HUES64 (cell line): ENCODE results near the gene DDX23.
"Not testable (repeated sequence)": the region's sequence is repeated elsewhere in the genome, so short reads cannot be mapped to it uniquely, and the experiment has no call there.

Experiments
- H3K27ac ChIP-seq: 2 replicates; pipeline ENCODE4 v1.7.0; 2013; ENCODE audit warnings: low read depth, low read length, inconsistent platforms
- H3K27me3 ChIP-seq: 2 replicates; pipeline ENCODE4 v1.6.1; 2013; ENCODE audit warnings: mild to moderate bottlenecking, low read length; ENCODE audit not compliant: insufficient read depth
- H3K36me3 ChIP-seq: 2 replicates; pipeline ENCODE4 v1.6.1; 2013; ENCODE audit warnings: mild to moderate bottlenecking, low read length; ENCODE audit not compliant: insufficient read depth
- H3K4me1 ChIP-seq: 2 replicates; pipeline ENCODE4 v1.6.1; 2013; ENCODE audit warnings: mild to moderate bottlenecking, low read length, moderate library complexity; ENCODE audit not compliant: insufficient read depth
- H3K4me3 ChIP-seq: 2 replicates; pipeline ENCODE4 v1.5.1; 2013; ENCODE audit warnings: mild to moderate bottlenecking, low read length, moderate library complexity
- H3K9ac ChIP-seq: 2 replicates; pipeline ENCODE4 v1.6.1; 2013; ENCODE audit warnings: mild to moderate bottlenecking, low read depth, low read length
- H3K9me3 ChIP-seq: 2 replicates; pipeline ENCODE4 v1.6.1; 2013; ENCODE audit warnings: low read depth, low read length; ENCODE audit not compliant: insufficient read depth
- WGBS: fragments of 150-250, 120-280 bp; methylation state at CpG from one replicate; pipeline ENCODE4 v1.1.7; 2013; ENCODE audit warnings: missing lambda C conversion rate; 5-methylcytosine and 5-hydroxymethylcytosine counted together

Gene DDX23

DNA sequence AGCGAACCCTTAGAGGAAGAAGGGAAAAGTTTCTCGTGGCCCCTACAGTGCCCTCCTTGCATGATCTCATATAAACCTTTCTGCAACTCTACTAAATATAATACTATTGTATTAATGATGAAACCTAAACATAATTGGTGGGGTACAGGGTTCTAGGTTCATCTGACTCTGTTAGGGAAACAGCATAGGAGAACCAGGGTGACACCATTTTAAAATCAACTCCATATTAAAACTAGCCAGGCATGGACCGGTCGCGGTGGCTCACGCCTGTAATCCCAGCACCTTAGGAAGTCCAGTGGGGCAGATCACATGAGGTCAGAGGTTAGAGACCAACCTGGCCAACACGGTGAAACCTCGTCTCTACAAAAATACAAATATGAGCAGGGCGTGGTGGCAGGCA, 28.7 kb upstream of the DDX23 start:
- H3K4me1 ChIP-seq, result peaks cover 32% of the 10 kb centered on the region
- WGBS, result 92% methylated on average over 7 of the region's 9 CpGs
- H3K27me3 ChIP-seq, result no peaks in the 10 kb centered on the region
- no peaks in the 10 kb centered on the region for H3K9me3 ChIP-seq
- no peak overlapping the region for H3K9ac ChIP-seq
- H3K27ac ChIP-seq, result no peak overlapping the region
- H3K4me3 ChIP-seq, result no peak overlapping the region
- no peaks in the 10 kb centered on the region for H3K36me3 ChIP-seq

DNA sequence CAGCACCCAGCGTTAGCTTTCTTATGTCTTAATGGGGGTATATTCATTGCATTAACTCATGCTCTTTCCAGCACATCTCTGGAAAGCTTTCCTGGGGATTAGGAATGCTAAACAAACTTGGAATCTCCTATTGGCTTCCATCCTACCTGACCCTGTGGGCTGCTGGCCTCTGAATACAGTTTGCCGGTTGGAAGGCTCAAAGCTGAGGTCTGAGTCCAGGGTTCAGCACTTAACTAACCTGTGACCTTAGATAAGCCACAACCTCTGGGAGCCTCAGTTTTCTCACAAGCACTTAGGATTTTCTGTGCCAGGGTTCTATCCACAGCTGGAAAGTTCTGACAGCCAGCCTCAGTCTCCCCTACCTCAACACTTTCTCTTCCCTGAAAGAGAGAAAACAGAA, 26.6 kb upstream of the DDX23 start:
- Histone ChIP-seq H3K4me3 (no peak overlapping the region), H3K9me3 (no peaks in the 10 kb centered on the region), H3K36me3 (no peaks in the 10 kb centered on the region), H3K27ac (no peak overlapping the region), H3K4me1 (peaks cover 23% of the 10 kb centered on the region), H3K27me3 (no peaks in the 10 kb centered on the region), H3K9ac (no peak overlapping the region)
- WGBS, result 83% methylated on average over 1 of the region's 2 CpGs

DNA sequence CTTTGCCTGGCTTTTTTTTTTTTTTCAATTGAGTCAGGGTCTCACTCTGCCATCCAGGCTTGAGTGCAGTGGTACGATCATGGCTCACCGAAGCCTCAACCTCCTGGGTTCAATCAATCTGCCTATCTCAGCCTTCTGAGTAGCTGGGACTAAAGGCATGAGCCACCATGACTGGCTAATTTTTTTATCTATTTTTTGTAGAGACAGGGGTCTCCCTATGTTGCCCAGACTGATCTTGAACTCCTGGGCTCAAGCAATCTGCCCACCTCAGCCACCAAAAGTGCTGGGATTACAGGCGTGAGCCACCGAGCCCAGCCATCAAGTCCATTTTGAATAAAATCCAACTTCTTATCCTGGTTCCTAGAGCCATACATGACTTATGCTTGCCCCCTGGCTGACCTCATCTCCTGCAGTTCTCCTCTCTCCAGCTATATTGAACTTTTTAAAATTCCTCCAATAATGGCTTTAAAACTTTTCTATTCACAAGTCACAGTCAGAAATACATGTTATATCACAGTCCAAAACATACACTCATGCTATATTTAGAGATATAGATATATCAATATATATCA, 24.1 kb upstream of the DDX23 start:
- Histone ChIP-seq H3K4me3 (no peak overlapping the region), H3K4me1 (0 out of 2 replicates have a peak, but pooled peaks cover under 1% of the 10 kb centered on the region), H3K9ac (no peak overlapping the region), H3K36me3 (no peaks in the 10 kb centered on the region), H3K9me3 (no peaks in the 10 kb centered on the region), H3K27me3 (no peaks in the 10 kb centered on the region), H3K27ac (no peak overlapping the region)
- 67% methylated on average over 4 of the region's 4 CpGs for WGBS

DNA sequence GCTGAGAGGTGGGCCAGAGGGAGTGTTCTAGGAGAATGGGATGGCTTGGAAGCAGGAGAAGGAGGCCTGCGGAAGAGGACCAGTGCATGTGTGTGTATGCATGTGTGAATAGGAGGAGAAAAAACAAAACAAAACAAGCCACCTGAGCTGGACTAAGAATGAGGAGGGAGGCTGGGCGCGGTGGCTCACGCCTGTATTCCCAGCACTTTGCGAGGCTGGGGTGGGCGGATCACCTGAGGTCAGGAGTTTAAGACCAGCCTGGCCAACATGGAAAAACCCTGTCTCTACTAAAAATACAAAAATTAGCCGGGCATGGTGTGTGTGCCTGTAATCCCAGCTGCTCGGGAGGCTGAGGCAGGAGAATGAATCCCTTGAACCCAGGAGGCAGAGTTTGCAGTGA, 21.6 kb upstream of the DDX23 start:
- H3K27ac ChIP-seq, H3K9ac ChIP-seq, H3K9me3 ChIP-seq, H3K27me3 ChIP-seq, H3K4me3 ChIP-seq, H3K36me3 ChIP-seq, H3K4me1 ChIP-seq: not testable (repeated sequence)
- 91% methylated on average over 8 of the region's 8 CpGs for WGBS

DNA sequence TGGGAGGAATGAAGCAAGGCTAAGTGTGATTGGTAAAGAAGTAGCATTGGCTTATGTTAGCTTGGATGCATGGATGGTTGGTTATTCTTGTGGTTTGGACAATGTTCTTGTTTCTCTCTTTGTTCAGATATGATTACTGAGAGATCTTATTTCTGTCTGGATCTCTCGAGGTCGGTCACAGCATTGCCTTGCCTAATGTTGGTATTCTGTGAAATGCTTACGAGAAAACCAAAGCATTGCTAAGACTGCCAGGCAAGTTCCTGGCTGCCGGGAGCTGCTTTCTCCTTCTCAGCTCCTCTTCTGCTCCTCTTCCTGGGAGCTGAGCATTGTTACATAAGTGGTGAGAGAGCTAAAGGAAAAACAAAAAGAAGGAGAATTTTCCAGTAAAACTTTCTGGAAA, 21.1 kb upstream of the DDX23 start:
- 94% methylated on average over 4 of the region's 4 CpGs for WGBS

DNA sequence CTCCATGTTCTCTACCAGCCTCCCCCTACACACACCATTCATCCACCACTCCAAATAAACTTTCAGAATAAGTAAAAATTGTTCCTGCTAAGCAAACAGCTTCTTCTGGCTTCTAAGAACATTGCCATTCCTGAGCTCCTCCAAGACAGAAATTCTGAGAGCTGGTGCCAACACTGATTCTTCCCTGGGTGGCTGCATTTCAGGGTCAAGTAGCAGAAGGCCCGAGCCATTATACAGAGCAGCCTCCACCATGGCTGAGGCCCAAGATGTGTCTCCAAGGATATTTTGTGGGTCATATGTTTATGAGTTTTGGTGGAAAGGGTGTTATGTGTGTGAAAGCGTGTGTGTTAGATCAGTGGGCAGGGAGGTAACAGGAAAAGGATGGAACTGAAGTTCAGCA, 17.2 kb upstream of the DDX23 start:
- Histone ChIP-seq H3K9me3 (no peaks in the 10 kb centered on the region), H3K36me3 (no peaks in the 10 kb centered on the region), H3K27me3 (no peaks in the 10 kb centered on the region), H3K27ac (no peak overlapping the region), H3K4me1 (peaks cover 11% of the 10 kb centered on the region; the same call in 1 of the 2 replicates), H3K9ac (no peak overlapping the region), H3K4me3 (no peak overlapping the region)
- whole genome bisulfite sequencing, result 89% methylated on average over 2 of the region's 2 CpGs

More for the DNA sequence above, 21.1 kb upstream of the DDX23 start:
- no peaks in the 10 kb centered on the region for H3K9me3 ChIP-seq
- H3K36me3 ChIP-seq, result no peaks in the 10 kb centered on the region
- no peaks in the 10 kb centered on the region for H3K4me1 ChIP-seq
- no peak overlapping the region for H3K4me3 ChIP-seq
- H3K27me3 ChIP-seq, result no peaks in the 10 kb centered on the region
- H3K9ac ChIP-seq, result no peak overlapping the region
- no peak overlapping the region for H3K27ac ChIP-seq

DNA sequence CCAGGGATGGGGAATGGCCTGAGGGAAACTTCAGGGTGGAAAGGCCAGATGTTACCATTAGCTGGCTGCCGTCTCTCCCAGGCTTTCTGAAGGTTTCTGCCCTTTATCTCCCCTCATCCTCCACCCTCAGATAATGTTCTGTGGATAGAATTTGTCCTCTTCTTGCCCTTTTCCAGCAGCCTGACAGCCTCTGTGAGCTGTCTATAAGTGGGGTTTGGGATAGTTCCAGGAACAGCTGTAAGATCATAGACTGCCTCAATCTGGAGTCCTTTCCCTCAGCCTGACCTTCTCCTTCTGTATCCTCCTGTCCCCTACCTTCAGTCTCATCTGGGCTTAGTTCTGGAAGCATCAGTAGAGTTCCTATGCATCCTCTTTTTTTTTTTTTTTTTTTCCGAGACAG, 16.5 kb upstream of the DDX23 start:
- Histone ChIP-seq H3K36me3 (no peaks in the 10 kb centered on the region), H3K9me3 (no peaks in the 10 kb centered on the region), H3K27me3 (no peaks in the 10 kb centered on the region), H3K4me3 (no peak overlapping the region), H3K9ac (no peak overlapping the region), H3K27ac (no peak overlapping the region), H3K4me1 (peaks cover 18% of the 10 kb centered on the region; the same call in 1 of the 2 replicates)
- 82% methylated on average over 1 of the region's 2 CpGs for WGBS

DNA sequence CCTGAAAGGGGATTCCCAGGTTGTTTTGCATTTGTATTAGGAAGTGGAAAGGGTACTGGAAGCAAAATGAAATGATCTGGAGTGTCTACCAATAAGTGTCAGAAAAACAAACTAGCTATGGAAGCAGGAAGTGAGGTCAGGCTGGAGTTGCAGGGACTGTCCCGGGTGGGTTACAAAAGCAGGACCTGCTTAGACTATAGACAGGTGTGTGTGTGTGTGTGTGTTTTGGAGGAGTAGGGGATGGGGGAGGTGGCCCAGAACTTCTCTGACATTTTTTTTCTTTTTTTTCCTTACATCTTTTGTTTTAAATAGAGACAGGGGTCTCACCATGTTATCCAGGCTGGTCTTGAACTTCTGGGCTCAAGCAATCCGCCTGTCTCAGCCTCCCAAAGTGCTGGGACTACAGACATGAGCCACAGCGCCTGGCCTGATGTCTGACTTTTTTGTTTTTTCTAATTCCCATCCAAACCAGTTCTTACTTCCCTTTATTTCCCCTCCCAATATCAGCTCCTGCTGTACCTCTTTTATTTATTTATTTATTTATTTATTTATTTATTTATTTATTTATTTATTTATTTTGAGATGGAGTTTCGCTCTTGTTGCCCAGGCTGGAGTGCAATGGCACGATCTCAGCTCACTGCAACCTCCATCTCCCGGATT, 14.2 kb upstream of the DDX23 start:
- H3K27me3 ChIP-seq, result no peaks in the 10 kb centered on the region
- H3K27ac ChIP-seq, result peak overlapping the region; percentile 72
- peak overlapping the region; percentile 81 for H3K4me3 ChIP-seq
- H3K9ac ChIP-seq, result no peak overlapping the region
- H3K36me3 ChIP-seq, result peaks cover 16% of the 10 kb centered on the region
- peaks cover 28% of the 10 kb centered on the region; the same call in 1 of the 2 replicates for H3K4me1 ChIP-seq
- H3K9me3 ChIP-seq, result no peaks in the 10 kb centered on the region
- WGBS, result 75% methylated on average over 6 of the region's 6 CpGs

DNA sequence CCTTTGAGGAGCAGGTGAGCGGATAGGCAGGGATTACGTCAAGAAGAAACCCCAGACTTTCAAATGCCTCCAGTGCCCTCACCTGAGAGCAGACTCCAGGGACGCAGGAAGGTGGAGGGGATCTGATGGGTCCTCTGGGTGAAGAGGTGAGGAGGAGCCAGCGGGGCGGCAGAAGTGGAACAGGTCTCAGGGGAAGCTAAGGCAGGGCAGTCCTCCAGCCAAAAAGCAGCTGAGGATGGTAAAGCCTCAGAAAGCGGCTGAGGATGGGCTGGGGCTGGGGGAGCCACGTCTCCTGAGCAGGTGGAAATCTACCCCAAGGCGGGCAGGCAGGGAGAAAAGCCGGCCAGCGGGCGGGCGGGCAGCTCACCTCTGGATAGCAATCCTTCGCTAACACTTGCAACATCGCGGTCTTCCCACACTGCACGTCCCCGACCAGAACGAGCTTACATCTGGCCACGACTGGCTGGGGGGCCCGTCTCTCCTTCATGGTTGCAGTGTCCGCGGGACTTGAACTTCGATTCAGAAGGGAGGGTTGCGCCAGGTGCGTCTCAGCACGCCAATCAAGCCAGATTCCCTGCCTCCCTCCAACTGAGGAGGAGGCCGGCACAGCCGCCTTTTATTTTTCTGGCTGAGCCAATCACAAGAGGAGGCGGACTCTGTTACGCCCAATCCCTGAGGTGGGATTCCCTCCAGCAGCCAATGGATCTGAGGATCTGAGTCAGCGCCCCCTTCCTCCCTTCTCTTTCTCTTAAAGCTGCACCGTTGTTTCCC, 13.5 kb upstream of the DDX23 start, which contains the start of gene RND1:
RND1 (minus strand) TSS at position 590 of the 771 bp plus-strand sequence; CDS start at position 487, 103 bp downstream.
- Histone ChIP-seq H3K36me3 (peaks cover 23% of the 10 kb centered on the region), H3K4me3 (peak within 1 kb of the TSS; percentile 81), H3K9me3 (no peaks in the 10 kb centered on the region), H3K27ac (peak within 1 kb of the TSS; percentile 72), H3K9ac (peak within 1 kb of the TSS; percentile 68), H3K27me3 (no peaks in the 10 kb centered on the region), H3K4me1 (peaks cover 28% of the 10 kb centered on the region; the same call in 1 of the 2 replicates)
- under 1% methylated on average over 32 of the region's 32 CpGs for WGBS

DNA sequence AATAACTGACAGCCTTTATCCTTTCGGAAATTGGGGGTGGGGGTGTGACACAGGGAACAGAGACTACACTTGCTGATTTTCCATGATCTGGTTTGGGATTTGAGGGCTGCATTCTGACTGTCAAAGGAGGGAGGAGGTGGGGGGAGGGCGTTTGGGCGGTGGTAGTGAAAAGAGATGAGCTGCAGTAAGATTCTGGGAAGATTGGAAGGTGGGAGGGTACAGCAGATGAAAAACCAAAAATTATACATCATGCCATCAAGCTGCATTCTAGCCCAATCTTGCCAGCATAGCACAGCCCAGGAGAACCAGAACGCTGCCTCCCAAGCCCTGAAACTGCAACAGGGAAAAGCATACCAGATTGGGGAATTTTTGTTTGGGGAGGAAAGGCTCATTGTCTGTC, 11.3 kb upstream of the DDX23 start:
- Histone ChIP-seq H3K9me3 (no peaks in the 10 kb centered on the region), H3K4me1 (peaks cover 28% of the 10 kb centered on the region; the same call in 1 of the 2 replicates), H3K36me3 (peaks cover 33% of the 10 kb centered on the region), H3K4me3 (no peak overlapping the region; the same call in none of the 2 replicates), H3K9ac (no peak overlapping the region), H3K27me3 (no peaks in the 10 kb centered on the region), H3K27ac (no peak overlapping the region)
- WGBS, result 69% methylated on average over 4 of the region's 4 CpGs

DNA sequence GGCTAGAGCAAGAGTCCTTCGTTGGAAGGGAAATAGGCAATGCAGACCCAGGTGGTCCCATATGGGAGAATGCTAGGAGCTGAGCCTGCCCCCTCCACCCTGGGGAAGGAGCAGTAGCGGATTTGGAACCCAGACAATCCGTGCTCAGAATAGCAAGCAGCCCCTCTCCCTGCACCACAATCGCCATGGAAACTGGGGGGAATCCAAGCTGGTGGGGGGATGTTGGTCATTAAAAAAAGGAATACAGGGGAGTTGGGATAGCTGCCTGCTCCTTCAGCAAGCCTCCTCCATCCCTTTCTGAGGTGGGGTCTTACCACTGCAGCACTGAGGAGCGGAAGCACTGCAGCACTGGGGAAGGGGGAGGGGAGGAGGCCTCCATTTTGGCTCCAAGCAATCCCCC, 10.8 kb upstream of the DDX23 start:
- no peaks in the 10 kb centered on the region for H3K9me3 ChIP-seq
- no peak overlapping the region; the same call in 1 of the 2 replicates for H3K4me3 ChIP-seq
- no peak overlapping the region for H3K27ac ChIP-seq
- H3K36me3 ChIP-seq, result peaks cover 39% of the 10 kb centered on the region
- H3K9ac ChIP-seq, result peak overlapping the region; percentile 34; the same call in 1 of the 2 replicates
- peaks cover 28% of the 10 kb centered on the region; the same call in 1 of the 2 replicates for H3K4me1 ChIP-seq
- 77% methylated on average over 4 of the region's 5 CpGs for WGBS
- H3K27me3 ChIP-seq, result no peaks in the 10 kb centered on the region
